ENCODE results near the gene ZNF831. TPM values are rescaled to one million over a fixed set of nuclear protein-coding genes. Genes with fewer than 3 reads are reported as not detected.

ZNF831 gene
- polyA plus RNA-seq, 1 of the 3 experiments (the other 2 are of a cell fraction): not detected

DNA sequence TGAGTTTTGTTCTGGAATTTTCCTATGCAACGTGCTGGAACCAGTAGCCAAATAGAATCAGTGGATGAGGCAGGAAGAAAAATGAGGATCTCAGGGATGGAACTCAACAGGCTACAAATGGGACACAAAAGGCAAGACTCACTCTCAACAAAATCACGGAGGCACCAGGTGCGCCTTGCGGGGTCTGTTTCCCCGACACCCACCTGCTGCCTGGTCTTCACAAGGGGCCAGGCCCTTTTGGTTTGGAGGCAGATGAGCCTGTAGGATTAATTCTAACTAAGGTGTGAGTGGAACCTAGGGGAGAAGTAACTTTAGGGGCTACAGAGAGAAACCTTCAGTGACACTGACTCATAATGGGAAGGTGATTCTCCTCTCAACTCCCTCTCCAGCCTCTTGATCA, 56.5 kb downstream of the ZNF831 start:
- H4K20me1 ChIP-seq (ENCODE audit: insufficient read depth): no peaks in the 10 kb centered on the region
- ChIA-PET CTCF (interaction anchor here (4.1 kb wide), 1 partner anchor 349 kb away, joined by 47 read pairs; no protein-coding TSS in a partner anchor), POLR2A (no interaction called here)
- H3K27ac ChIP-seq (ENCODE audit: low read depth in 2 of 2, low read length in 1 of 2): no peak overlapping the region
- no peak for TF ChIP-seq RFX5 (IDR thresholded peaks at IDR 0.05; ENCODE audit: low read length)
- TF ChIP-seq, protein P1, sequence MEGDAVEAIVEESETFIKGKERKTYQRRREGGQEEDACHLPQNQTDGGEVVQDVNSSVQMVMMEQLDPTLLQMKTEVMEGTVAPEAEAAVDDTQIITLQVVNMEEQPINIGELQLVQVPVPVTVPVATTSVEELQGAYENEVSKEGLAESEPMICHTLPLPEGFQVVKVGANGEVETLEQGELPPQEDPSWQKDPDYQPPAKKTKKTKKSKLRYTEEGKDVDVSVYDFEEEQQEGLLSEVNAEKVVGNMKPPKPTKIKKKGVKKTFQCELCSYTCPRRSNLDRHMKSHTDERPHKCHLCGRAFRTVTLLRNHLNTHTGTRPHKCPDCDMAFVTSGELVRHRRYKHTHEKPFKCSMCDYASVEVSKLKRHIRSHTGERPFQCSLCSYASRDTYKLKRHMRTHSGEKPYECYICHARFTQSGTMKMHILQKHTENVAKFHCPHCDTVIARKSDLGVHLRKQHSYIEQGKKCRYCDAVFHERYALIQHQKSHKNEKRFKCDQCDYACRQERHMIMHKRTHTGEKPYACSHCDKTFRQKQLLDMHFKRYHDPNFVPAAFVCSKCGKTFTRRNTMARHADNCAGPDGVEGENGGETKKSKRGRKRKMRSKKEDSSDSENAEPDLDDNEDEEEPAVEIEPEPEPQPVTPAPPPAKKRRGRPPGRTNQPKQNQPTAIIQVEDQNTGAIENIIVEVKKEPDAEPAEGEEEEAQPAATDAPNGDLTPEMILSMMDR (IDR thresholded peaks at IDR 0.05): no peak
- TF ChIP-seq SMC3 (IDR thresholded peaks at IDR 0.05; ENCODE audit: low read depth, low read length): no peak
- TF ChIP-seq JUND (IDR thresholded peaks at IDR 0.05): no peak
- no peak for TF ChIP-seq ELF1 (IDR thresholded peaks at IDR 0.05)
- no peak for TF ChIP-seq SIN3A (IDR thresholded peaks at IDR 0.05; ENCODE audit: borderline replicate concordance, low read depth, low read length)
- TF ChIP-seq RAD21 (IDR thresholded peaks at IDR 0.05; ENCODE audit: low read length): no peak
- no peak for TF ChIP-seq YY1 (IDR thresholded peaks at IDR 0.05; ENCODE audit: low read depth)
- no peak for TF ChIP-seq TCF12 (IDR thresholded peaks at IDR 0.05)
- no peak for TF ChIP-seq FOXJ3 (CRISPR knock-in tag; IDR thresholded peaks at IDR 0.05)
- no peak for TF ChIP-seq NRF1 (IDR thresholded peaks at IDR 0.05; ENCODE audit: low read depth, low read length)
- TF ChIP-seq NFIC (IDR thresholded peaks at IDR 0.05; ENCODE audit: borderline replicate concordance): no peak
- no peak for TF ChIP-seq FOSL2 (IDR thresholded peaks at IDR 0.05; ENCODE audit: borderline replicate concordance, low read depth)
- TF ChIP-seq, protein P2, sequence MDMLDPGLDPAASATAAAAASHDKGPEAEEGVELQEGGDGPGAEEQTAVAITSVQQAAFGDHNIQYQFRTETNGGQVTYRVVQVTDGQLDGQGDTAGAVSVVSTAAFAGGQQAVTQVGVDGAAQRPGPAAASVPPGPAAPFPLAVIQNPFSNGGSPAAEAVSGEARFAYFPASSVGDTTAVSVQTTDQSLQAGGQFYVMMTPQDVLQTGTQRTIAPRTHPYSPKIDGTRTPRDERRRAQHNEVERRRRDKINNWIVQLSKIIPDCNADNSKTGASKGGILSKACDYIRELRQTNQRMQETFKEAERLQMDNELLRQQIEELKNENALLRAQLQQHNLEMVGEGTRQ (IDR thresholded peaks at IDR 0.05; ENCODE audit: borderline replicate concordance, low read depth, low read length): no peak
- no peak for TF ChIP-seq RXRA (IDR thresholded peaks at IDR 0.05; ENCODE audit: borderline replicate concordance, low read depth)
- no peak for TF ChIP-seq FOXM1 (IDR thresholded peaks at IDR 0.05; ENCODE audit: low read depth)
- no peak overlapping the region for H3K9ac ChIP-seq
- 83% methylated on average over 5 of the region's 5 CpGs for WGBS (ENCODE audit: low lambda C conversion rate)
- H3K4me3 ChIP-seq (ENCODE audit: low read depth in 2 of 2, low read length in 1 of 2): no peak overlapping the region
- H3K36me3 ChIP-seq (replicated peaks in 1 of 2; ENCODE audit: control insufficient read depth in 1 of 2, insufficient read depth in 2 of 2, low read length in 1 of 2): no peaks in the 10 kb centered on the region
- no peaks in the 10 kb centered on the region for H3K9me2 ChIP-seq
- H3K4me1 ChIP-seq (ENCODE audit: control insufficient read depth in 1 of 2, insufficient read depth in 2 of 2, low read depth in 1 of 2, low read length in 1 of 2): peaks cover 0 to 24% of the 10 kb centered on the region in 2 experiments; a peak in 2 of 4 replicates
- H3K4me2 ChIP-seq: no peak overlapping the region
- H3K79me2 ChIP-seq (ENCODE audit: insufficient read depth): no peaks in the 10 kb centered on the region
- H3F3A ChIP-seq (replicated peaks; ENCODE audit: insufficient read depth): no peaks in the 10 kb centered on the region
- no peaks in the 10 kb centered on the region; the same call in 1 of the 2 replicates for H3K27me3 ChIP-seq (ENCODE audit: insufficient read depth)
- no peaks in the 10 kb centered on the region for H3K9me3 ChIP-seq
- DNase-seq: no peak
- H2AFZ ChIP-seq (ENCODE audit: low read depth): no peak overlapping the region

DNA sequence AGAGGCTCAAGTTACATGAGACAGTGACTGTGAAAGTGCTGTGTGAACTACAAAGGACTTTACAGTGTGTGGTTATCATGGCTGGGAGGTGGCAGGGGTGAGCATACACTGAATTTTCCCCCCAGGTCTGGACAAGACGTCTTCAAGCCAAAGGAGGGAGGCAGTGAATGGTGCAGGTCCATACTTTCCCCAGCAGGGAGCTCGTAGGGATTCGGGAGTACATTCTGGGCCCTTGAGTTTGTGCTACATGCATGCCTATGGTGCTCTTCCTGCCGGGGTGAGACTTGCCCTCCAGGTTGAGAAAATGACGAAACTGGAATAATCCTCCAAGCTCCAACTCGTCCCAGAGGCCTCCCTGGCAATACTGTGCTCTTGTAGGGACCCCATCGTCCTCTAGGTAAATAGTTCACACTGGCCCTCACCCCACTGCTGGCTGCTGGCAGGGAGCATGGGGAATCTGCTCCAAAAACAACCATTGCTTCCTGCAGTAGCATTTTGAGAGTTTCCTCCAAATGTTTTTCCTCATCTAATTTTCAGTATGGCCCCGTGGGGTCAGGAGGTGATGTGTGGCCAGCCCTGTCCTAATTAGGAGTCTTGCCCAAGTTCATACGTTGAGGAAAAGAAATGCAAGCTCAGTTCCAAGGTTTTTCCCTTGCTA, 57.6 kb downstream of the ZNF831 start:
- no peak for DNase-seq
- peaks cover 0 to 23% of the 10 kb centered on the region in 2 experiments; a peak in 2 of 4 replicates for H3K4me1 ChIP-seq (ENCODE audit: control insufficient read depth in 1 of 2, insufficient read depth in 2 of 2, low read depth in 1 of 2, low read length in 1 of 2)
- TF ChIP-seq YY1 (IDR thresholded peaks at IDR 0.05; ENCODE audit: low read depth): no peak
- TF ChIP-seq, protein P2 (IDR thresholded peaks at IDR 0.05; ENCODE audit: borderline replicate concordance, low read depth, low read length): no peak
- TF ChIP-seq RFX5 (IDR thresholded peaks at IDR 0.05; ENCODE audit: low read length): no peak
- TF ChIP-seq TCF12 (IDR thresholded peaks at IDR 0.05): no peak
- no peak for TF ChIP-seq RCOR1 (IDR thresholded peaks at IDR 0.05; ENCODE audit: low read length)
- TF ChIP-seq, protein P3, sequence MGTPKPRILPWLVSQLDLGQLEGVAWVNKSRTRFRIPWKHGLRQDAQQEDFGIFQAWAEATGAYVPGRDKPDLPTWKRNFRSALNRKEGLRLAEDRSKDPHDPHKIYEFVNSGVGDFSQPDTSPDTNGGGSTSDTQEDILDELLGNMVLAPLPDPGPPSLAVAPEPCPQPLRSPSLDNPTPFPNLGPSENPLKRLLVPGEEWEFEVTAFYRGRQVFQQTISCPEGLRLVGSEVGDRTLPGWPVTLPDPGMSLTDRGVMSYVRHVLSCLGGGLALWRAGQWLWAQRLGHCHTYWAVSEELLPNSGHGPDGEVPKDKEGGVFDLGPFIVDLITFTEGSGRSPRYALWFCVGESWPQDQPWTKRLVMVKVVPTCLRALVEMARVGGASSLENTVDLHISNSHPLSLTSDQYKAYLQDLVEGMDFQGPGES (IDR thresholded peaks at IDR 0.05; ENCODE audit: low read depth, low read length): no peak
- no peak for TF ChIP-seq NFIC (IDR thresholded peaks at IDR 0.05; ENCODE audit: borderline replicate concordance)
- TF ChIP-seq, protein P4, sequence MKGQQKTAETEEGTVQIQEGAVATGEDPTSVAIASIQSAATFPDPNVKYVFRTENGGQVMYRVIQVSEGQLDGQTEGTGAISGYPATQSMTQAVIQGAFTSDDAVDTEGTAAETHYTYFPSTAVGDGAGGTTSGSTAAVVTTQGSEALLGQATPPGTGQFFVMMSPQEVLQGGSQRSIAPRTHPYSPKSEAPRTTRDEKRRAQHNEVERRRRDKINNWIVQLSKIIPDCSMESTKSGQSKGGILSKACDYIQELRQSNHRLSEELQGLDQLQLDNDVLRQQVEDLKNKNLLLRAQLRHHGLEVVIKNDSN (IDR thresholded peaks at IDR 0.05; ENCODE audit: borderline replicate concordance, low read depth): no peak
- no peak for TF ChIP-seq EP300 (IDR thresholded peaks at IDR 0.05; ENCODE audit: borderline replicate concordance in 1 of 2, low read depth in 1 of 2, low read length in 1 of 2)
- no peak for TF ChIP-seq RAD21 (IDR thresholded peaks at IDR 0.05; ENCODE audit: low read length)

More for the DNA sequence above, 57.6 kb downstream of the ZNF831 start:
- ChIA-PET POLR2A (interaction anchor here (1.6 kb wide), 1 partner anchor 189 kb away, joined by 5 read pairs; the partner anchor contains the start of gene ATP5F1E), CTCF (interaction anchor here (0.7 to 6.5 kb wide), 27 partner anchors 7 to 563 kb away, joined by 3 to 106 read pairs (median 9); partner anchors contain the start of genes ATP5F1E and PRELID3B)
- Histone ChIP-seq H3K79me2 (ENCODE audit: insufficient read depth) (no peaks in the 10 kb centered on the region), H3F3A (replicated peaks; ENCODE audit: insufficient read depth) (no peaks in the 10 kb centered on the region), H4K20me1 (ENCODE audit: insufficient read depth) (no peaks in the 10 kb centered on the region), H3K27ac (ENCODE audit: low read depth in 2 of 2, low read length in 1 of 2) (no peak overlapping the region), H3K4me2 (peak overlapping the region; percentile 80; the same call in 1 of the 2 replicates), H3K9ac (no peak overlapping the region), H3K4me3 (ENCODE audit: low read depth in 2 of 2, low read length in 1 of 2) (no peak overlapping the region), H3K9me3 (no peaks in the 10 kb centered on the region), H3K27me3 (ENCODE audit: insufficient read depth) (peaks cover 5% of the 10 kb centered on the region; the same call in 1 of the 2 replicates), H3K9me2 (no peaks in the 10 kb centered on the region), H2AFZ (ENCODE audit: low read depth) (no peak overlapping the region), H3K36me3 (replicated peaks in 1 of 2; ENCODE audit: control insufficient read depth in 1 of 2, insufficient read depth in 2 of 2, low read length in 1 of 2) (no peaks in the 10 kb centered on the region)
- 89% methylated on average over 7 of the region's 9 CpGs for WGBS (ENCODE audit: low lambda C conversion rate)
